ENCODE results near the gene PSMD1. TPM values are rescaled to one million over a fixed set of nuclear protein-coding genes. Genes with fewer than 3 reads are reported as not detected.
A peak's percentile ranks its signal among the peaks of the same experiment; 100 is the strongest.

PSMD1 gene
- polyA plus RNA-seq, 6 donors from 2014 or later: 36.4 to 44.5 (median 42.2) TPM

- Mint-ChIP-seq H3K27me3 (no peaks in the 10 kb centered on the region), H3K4me1 (no peaks in the 10 kb centered on the region), H3K9me3 (no peaks in the 10 kb centered on the region), H3K27ac (no peak overlapping the region), H3K4me3 (no peak overlapping the region), H3K36me3 (peaks cover 0 to 4% of the 10 kb centered on the region in 2 donors)
- DNase-seq: no peak
- ATAC-seq (ENCODE audit: low read depth in 2 of 2): no peak
Observed at GRCh38 chr2:231118614-231118942, 61.9 kb downstream of the PSMD1 start.

- no peaks in the 10 kb centered on the region for H3K4me1 Mint-ChIP-seq
- H3K27me3 Mint-ChIP-seq: no peaks in the 10 kb centered on the region
- H3K36me3 Mint-ChIP-seq: peaks cover 0 to 4% of the 10 kb centered on the region in 2 donors
- H3K27ac Mint-ChIP-seq: no peak overlapping the region
- DNase-seq (no peak), ATAC-seq (ENCODE audit: low read depth in 2 of 2) (no peak)
- no peaks in the 10 kb centered on the region for H3K9me3 Mint-ChIP-seq
- H3K4me3 Mint-ChIP-seq: no peak overlapping the region
Observed at GRCh38 chr2:231123362-231123898, 66.8 kb downstream of the PSMD1 start.

DNA sequence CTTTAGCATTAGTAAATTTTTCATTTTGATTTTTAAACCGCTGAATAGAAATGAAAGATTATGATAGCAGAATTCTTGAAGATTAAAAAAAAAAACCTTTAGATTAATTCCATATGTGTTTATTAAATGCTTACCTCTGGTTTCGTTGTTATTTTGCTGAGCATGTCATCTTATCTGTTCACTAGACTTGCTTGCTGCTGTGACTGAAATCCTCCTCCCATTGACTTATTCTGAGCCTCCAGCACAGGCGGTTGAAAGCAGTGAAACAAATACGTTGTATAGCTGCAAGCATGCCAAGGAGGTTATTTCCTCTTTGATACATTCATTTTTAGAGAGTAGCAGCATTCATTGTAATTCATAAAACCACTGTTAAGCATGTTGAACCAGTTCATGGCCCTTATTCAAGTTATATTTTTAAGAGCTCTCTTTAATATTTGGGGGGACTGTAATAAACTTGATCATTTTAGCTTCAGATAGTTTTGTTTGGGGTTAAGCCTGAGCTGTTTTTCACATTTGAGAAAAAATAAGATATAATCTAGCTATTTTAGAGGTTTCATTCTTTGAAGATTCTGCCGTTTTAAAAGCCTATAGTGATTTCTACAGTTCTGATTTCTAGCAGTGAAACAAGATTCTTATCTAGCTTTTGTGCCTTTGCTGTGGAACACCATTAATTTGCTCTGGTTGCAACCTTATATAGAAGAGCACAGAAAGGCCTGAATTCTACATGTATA is 68.3 kb downstream of the PSMD1 start, which contains the start of gene HTR2B:
Gene HTR2B, minus strand, starts transcription at position 205 of the 731 bp plus-strand sequence. CDS start 1,278 bp downstream, outside the sequence.
- Mint-ChIP-seq H3K27ac (peak within 1 kb of the TSS in 1 of 6 donors; percentile 16), H3K4me1 (no peaks in the 10 kb centered on the region), H3K36me3 (no peaks in the 10 kb centered on the region), H3K27me3 (no peaks in the 10 kb centered on the region), H3K9me3 (no peaks in the 10 kb centered on the region), H3K4me3 (no peak within 1 kb of the TSS)
- DNase-seq (no peak), ATAC-seq (ENCODE audit: low read depth in 2 of 2) (no peak)

- H3K27me3 Mint-ChIP-seq: no peaks in the 10 kb centered on the region
- no peak overlapping the region for H3K4me3 Mint-ChIP-seq
- no peak overlapping the region for H3K27ac Mint-ChIP-seq
- ATAC-seq (ENCODE audit: low read depth in 2 of 2) (no peak), DNase-seq (no peak)
- no peaks in the 10 kb centered on the region for H3K9me3 Mint-ChIP-seq
- H3K4me1 Mint-ChIP-seq: peaks cover 0 to 6% (median 0%) of the 10 kb centered on the region in 3 donors
- no peaks in the 10 kb centered on the region for H3K36me3 Mint-ChIP-seq
Observed at GRCh38 chr2:231126123-231126522, 69.5 kb downstream of the PSMD1 start.

DNA sequence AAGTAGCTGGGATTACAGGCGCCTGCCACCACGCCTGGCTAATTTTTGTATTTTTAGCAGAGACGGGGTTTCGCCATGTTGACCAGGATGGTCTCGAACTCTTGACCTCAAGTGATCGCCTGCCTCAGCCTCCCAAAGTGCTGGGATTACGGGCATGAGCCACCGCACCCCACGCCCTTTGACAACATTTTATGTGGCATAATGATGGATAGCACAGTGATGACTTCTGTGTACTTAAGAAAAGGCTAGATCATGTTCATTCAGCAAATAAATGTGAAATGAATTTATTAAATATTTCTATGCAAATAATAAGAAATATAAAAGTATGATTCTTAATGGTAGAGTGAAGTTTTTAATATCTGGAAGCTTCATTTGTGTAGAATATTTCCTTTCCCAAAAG is 70.8 kb downstream of the PSMD1 start:
- DNase-seq (no peak), ATAC-seq (ENCODE audit: low read depth in 2 of 2) (no peak)
- peaks cover 0 to 9% (median under 1%) of the 10 kb centered on the region in 3 donors for H3K4me1 Mint-ChIP-seq
- no peak overlapping the region for H3K4me3 Mint-ChIP-seq
- no peaks in the 10 kb centered on the region for H3K9me3 Mint-ChIP-seq
- no peaks in the 10 kb centered on the region for H3K36me3 Mint-ChIP-seq
- H3K27me3 Mint-ChIP-seq: no peaks in the 10 kb centered on the region
- no peak overlapping the region for H3K27ac Mint-ChIP-seq

DNA sequence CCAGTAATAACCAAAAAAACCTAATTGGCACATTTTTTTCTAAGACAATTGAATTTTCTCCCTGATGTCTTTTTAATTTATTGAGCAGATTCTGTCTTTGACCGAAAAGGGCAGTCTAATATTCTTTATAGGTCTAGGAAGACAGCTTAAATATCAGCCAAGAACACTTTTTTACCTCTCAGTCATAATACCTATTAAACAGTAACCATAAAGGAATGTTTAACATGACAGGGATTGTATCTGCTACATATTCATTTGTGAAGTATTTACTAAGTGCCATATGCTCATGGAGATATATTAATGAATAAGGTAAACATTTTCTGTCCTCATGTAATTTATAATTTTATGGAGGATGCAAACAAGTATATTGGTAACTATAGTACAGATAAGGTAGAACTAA is 71.3 kb downstream of the PSMD1 start:
- no peak overlapping the region for H3K4me3 Mint-ChIP-seq
- no peaks in the 10 kb centered on the region for H3K27me3 Mint-ChIP-seq
- no peaks in the 10 kb centered on the region for H3K9me3 Mint-ChIP-seq
- no peak overlapping the region for H3K27ac Mint-ChIP-seq
- DNase-seq (no peak), ATAC-seq (ENCODE audit: low read depth in 2 of 2) (no peak)
- H3K4me1 Mint-ChIP-seq: peaks cover 3 to 13% (median 5%) of the 10 kb centered on the region in 3 donors
- no peaks in the 10 kb centered on the region for H3K36me3 Mint-ChIP-seq

GRCh38 chr2:231128541-231128940 is 71.9 kb downstream of the PSMD1 start:
- Mint-ChIP-seq H3K4me3 (no peak overlapping the region), H3K36me3 (no peaks in the 10 kb centered on the region), H3K27ac (no peak overlapping the region), H3K9me3 (no peaks in the 10 kb centered on the region), H3K4me1 (peaks cover 5 to 17% (median 6%) of the 10 kb centered on the region in 3 donors), H3K27me3 (no peaks in the 10 kb centered on the region)
- no peak for DNase-seq
- no peak for ATAC-seq (ENCODE audit: low read depth in 2 of 2)

GRCh38 chr2:231129216-231129615 is 72.5 kb downstream of the PSMD1 start:
- no peak overlapping the region for H3K4me3 Mint-ChIP-seq
- H3K9me3 Mint-ChIP-seq: no peaks in the 10 kb centered on the region
- H3K36me3 Mint-ChIP-seq: no peaks in the 10 kb centered on the region

GRCh38 chr2:231130336-231131056 is 73.8 kb downstream of the PSMD1 start:
- ATAC-seq (ENCODE audit: low read depth in 2 of 2) (no peak), DNase-seq (no peak)
- Mint-ChIP-seq H3K9me3 (no peaks in the 10 kb centered on the region), H3K36me3 (no peaks in the 10 kb centered on the region), H3K4me3 (no peak overlapping the region), H3K27ac (no peak overlapping the region), H3K4me1 (peaks cover 5 to 23% (median 15%) of the 10 kb centered on the region in 3 donors), H3K27me3 (no peaks in the 10 kb centered on the region)

More at GRCh38 chr2:231129216-231129615, 72.5 kb downstream of the PSMD1 start:
- H3K27me3 Mint-ChIP-seq: no peaks in the 10 kb centered on the region
- ATAC-seq (ENCODE audit: low read depth in 2 of 2) (no peak), DNase-seq (no peak)
- peaks cover 5 to 18% (median 7%) of the 10 kb centered on the region in 3 donors for H3K4me1 Mint-ChIP-seq
- H3K27ac Mint-ChIP-seq: peak overlapping the region in 2 of 6 donors; percentile 41 to 43

DNA sequence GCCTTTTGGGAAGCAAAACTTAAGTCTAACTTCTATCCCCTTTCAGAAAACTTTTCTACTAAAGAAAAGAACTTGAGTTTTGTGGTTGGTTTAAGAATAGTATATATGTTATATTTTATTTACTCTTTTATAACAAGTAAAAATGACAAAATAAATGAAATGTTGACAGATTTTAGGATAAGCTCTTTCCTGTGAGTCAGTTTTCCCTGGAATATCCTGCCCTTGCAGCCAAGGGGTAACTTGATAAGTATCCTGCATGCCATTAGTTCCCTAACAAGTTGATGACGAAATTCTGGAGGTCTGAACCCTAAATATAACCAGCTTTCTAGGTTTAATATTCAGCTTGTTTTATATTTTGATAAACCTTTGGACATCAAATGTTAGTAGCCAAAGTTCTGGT is 75.5 kb downstream of the PSMD1 start:
- no peaks in the 10 kb centered on the region for H3K9me3 Mint-ChIP-seq

DNA sequence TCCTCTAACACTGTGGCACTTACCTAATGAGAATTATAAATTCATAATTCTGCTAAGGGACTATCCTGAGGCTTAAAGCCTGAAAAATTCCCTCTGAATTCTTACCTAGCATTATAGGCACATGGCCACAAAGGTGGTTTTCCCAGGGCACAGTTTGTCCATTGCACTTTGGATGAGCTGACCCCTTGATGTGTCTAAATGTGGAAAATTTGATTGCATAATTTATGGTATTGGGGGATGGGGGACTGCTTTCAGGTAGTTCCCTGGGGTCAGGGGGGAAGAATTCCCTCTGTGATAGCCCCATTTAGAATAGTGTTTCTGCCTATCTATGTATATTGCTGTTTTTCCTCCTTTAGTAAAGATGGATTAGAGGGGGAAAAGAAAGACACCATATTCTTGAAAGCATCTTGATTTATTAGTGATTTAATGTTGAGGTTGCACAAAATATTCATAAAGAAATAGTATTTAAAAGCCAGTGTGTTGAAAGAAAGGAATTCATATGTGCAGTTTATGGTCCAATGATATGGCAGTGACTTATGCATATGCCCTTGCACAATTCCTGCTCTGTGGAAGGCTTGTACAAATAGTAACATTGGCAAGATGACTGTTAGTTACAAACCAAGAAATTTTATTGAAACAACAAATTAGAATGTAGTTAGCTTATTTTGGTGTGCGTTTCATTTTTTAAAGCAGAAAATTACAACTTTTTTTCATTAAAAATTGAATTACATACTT is 76.9 kb downstream of the PSMD1 start:
- H3K27ac Mint-ChIP-seq: peak overlapping the region in 2 of 6 donors; percentile 0 to 36
- H3K4me1 Mint-ChIP-seq: peaks cover 5 to 23% (median 21%) of the 10 kb centered on the region in 3 donors
- no peak overlapping the region for H3K4me3 Mint-ChIP-seq
- DNase-seq (no peak), ATAC-seq (ENCODE audit: low read depth in 2 of 2) (no peak)
- H3K9me3 Mint-ChIP-seq: no peaks in the 10 kb centered on the region
- no peaks in the 10 kb centered on the region for H3K36me3 Mint-ChIP-seq
- no peaks in the 10 kb centered on the region for H3K27me3 Mint-ChIP-seq

More for the DNA sequence above, 75.5 kb downstream of the PSMD1 start:
- Mint-ChIP-seq H3K4me3 (no peak overlapping the region), H3K4me1 (peaks cover 5 to 23% (median 21%) of the 10 kb centered on the region in 3 donors), H3K36me3 (no peaks in the 10 kb centered on the region), H3K27ac (no peak overlapping the region), H3K27me3 (no peaks in the 10 kb centered on the region)
- no peak for ATAC-seq (ENCODE audit: low read depth in 2 of 2)
- DNase-seq: no peak

DNA sequence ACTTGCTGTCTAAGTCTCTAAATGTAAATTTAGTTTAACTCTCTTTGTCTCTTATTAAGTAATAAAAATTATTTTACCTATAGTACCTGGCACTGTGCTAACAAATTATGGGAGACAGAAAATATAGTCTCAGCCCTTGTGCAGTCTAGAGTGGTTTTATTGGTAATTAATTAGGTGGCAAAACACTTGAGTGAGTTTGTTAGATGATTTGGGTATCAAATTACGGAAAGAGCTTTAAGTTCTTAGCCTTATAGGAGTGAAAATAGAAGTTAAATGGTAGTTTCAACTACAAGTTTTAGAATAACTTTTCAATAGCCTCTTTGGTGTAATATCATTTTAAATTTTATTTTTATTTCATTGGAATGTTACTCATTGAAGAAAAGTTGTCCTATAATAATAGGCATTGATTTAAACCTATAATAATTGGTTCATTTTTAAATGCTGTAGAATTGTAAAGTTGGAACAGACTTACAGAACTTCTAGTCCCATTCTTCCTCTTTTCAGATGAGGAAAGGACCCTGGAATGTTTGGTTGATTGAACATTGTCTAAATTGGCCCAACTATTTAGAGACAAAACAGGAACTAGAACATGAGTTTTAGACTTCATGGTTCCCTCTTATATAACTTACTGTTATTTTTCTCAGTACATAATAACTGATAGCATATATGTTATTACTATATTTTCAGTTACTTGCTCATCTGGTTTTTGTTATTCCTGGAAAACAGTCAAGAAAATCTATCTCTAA is 78.4 kb downstream of the PSMD1 start:
- no peaks in the 10 kb centered on the region for H3K36me3 Mint-ChIP-seq
- H3K4me3 Mint-ChIP-seq: no peak overlapping the region
- no peaks in the 10 kb centered on the region for H3K27me3 Mint-ChIP-seq
- peak overlapping the region in 3 of 6 donors; percentile 24 to 70 (median 33) for H3K27ac Mint-ChIP-seq
- ATAC-seq (ENCODE audit: low read depth in 2 of 2) (peak; percentile 43 to 84), DNase-seq (no peak)
- H3K4me1 Mint-ChIP-seq: peaks cover 5 to 23% (median 21%) of the 10 kb centered on the region in 3 donors
- no peaks in the 10 kb centered on the region for H3K9me3 Mint-ChIP-seq

DNA sequence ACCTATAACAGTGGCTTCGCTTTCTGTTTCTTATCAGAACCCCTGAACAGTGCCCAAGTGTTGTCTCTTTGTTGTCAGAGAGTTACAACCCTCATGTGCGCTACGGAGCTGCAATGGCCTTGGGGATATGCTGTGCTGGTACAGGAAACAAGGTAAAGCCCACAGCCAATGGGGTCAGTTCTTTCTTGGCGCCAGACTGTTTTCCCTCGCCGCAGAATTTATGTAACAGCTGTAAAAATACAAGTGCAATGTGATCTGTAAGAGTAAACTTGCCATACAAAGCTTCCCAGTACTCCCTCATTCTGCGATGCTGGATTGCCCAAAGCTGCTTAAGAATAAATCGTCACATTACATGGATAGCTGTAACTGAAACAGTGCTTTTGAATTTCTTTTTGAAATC is 82.0 kb downstream of the PSMD1 start:
- Mint-ChIP-seq H3K9me3 (no peaks in the 10 kb centered on the region), H3K4me3 (no peak overlapping the region), H3K36me3 (no peaks in the 10 kb centered on the region), H3K27me3 (no peaks in the 10 kb centered on the region), H3K27ac (peak overlapping the region in 1 of 6 donors; percentile 39), H3K4me1 (peaks cover 0 to 15% (median 6%) of the 10 kb centered on the region in 3 donors)
- ATAC-seq (ENCODE audit: low read depth in 2 of 2) (no peak), DNase-seq (no peak)
